Stimulated activated CD8-positive, alpha-beta memory T cell treated with anti-CD3 and anti-CD28 coated beads, Interleukin-2, amount 100 ng/mL, for 1 hour (primary cell): ENCODE measurements around the gene PMPCA.
"Not testable (repeated sequence)": the region's sequence is repeated elsewhere in the genome, so short reads cannot be mapped to it uniquely, and the experiment has no call there.

ENCODE experiments used
- DNase-seq, 2 donors: peaks; one replicate each; pipeline ENCODE4 v3.0.0-alpha.2; 2020; ENCODE audit warnings: low read depth in 2 of 2

The PMPCA gene

GRCh38 chr9:136412962-136413361 lies 2.5 kb downstream of the PMPCA start:
- no peak for DNase-seq

- DNase-seq = no peak
Measured at GRCh38 chr9:136416427-136416826, 6.0 kb downstream of the PMPCA start.

- no peak for DNase-seq
Measured at GRCh38 chr9:136416914-136417313, 6.5 kb downstream of the PMPCA start.

GRCh38 chr9:136418182-136419091 lies 8.0 kb downstream of the PMPCA start:
- no peak for DNase-seq

- no peak for DNase-seq
Measured at GRCh38 chr9:136419092-136419420, 8.6 kb downstream of the PMPCA start.

- no peak for DNase-seq
Measured at GRCh38 chr9:136421791-136422190, 11.3 kb downstream of the PMPCA start.

GRCh38 chr9:136422876-136423275 lies 12.4 kb downstream of the PMPCA start:
- DNase-seq = no peak

GRCh38 chr9:136423432-136424146 lies 13.1 kb downstream of the PMPCA start:
- no peak for DNase-seq

- DNase-seq = no peak
Measured at GRCh38 chr9:136424750-136425362, 14.4 kb downstream of the PMPCA start.

- DNase-seq = not testable (repeated sequence)
Measured at GRCh38 chr9:136425367-136425766, 14.9 kb downstream of the PMPCA start.

GRCh38 chr9:136426787-136427186 lies 16.3 kb downstream of the PMPCA start:
- no peak for DNase-seq

- no peak for DNase-seq
Measured at GRCh38 chr9:136429075-136429628, 18.7 kb downstream of the PMPCA start.

- DNase-seq = no peak
Measured at GRCh38 chr9:136429683-136430491, 19.4 kb downstream of the PMPCA start.

- DNase-seq = no peak
Measured at GRCh38 chr9:136430588-136431234, 20.3 kb downstream of the PMPCA start.

GRCh38 chr9:136431782-136432350 lies 21.4 kb downstream of the PMPCA start:
- no peak for DNase-seq

GRCh38 chr9:136432591-136432990 lies 22.1 kb downstream of the PMPCA start:
- DNase-seq = no peak

- no peak for DNase-seq
Measured at GRCh38 chr9:136433043-136433715, 22.7 kb downstream of the PMPCA start.

GRCh38 chr9:136433849-136434579 lies 23.6 kb downstream of the PMPCA start:
- no peak for DNase-seq

GRCh38 chr9:136434580-136435169 lies 24.2 kb downstream of the PMPCA start:
- DNase-seq = no peak
